Stimulated activated CD4-positive, alpha-beta T cell treated with anti-CD3 and anti-CD28 coated beads, Interleukin-4, amount 100 ng/mL, for 4 hours (primary cell): ENCODE measurements around the gene SEC22A.
A peak's percentile ranks its signal among the peaks of the same experiment; 100 is the strongest.

Source experiments
- DNase-seq, 2 experiments: peaks; one replicate each; pipeline ENCODE4 v3.0.0-alpha.2; 2020

SEC22A gene

GRCh38 chr3:123270818-123271217 lies 69.1 kb downstream of the SEC22A start:
- no peak for DNase-seq

GRCh38 chr3:123271466-123272159 lies 69.9 kb downstream of the SEC22A start:
- no peak for DNase-seq

- DNase-seq, result no peak
Observed at GRCh38 chr3:123272547-123272946, 70.8 kb downstream of the SEC22A start.

- DNase-seq, result no peak
Observed at GRCh38 chr3:123275691-123276090, 73.9 kb downstream of the SEC22A start.

- no peak for DNase-seq
Observed at GRCh38 chr3:123276346-123277006, 74.7 kb downstream of the SEC22A start.

- no peak for DNase-seq
Observed at GRCh38 chr3:123277106-123277505, 75.4 kb downstream of the SEC22A start.

- no peak for DNase-seq
Observed at GRCh38 chr3:123278446-123278845, 76.7 kb downstream of the SEC22A start.

GRCh38 chr3:123279121-123279520 lies 77.4 kb downstream of the SEC22A start:
- no peak for DNase-seq

- no peak for DNase-seq
Observed at GRCh38 chr3:123281406-123281805, 79.7 kb downstream of the SEC22A start.

- no peak for DNase-seq
Observed at GRCh38 chr3:123281929-123282328, 80.2 kb downstream of the SEC22A start.

GRCh38 chr3:123282461-123282860 lies 80.7 kb downstream of the SEC22A start:
- DNase-seq, result no peak

GRCh38 chr3:123283074-123283473 lies 81.3 kb downstream of the SEC22A start:
- DNase-seq, result no peak

GRCh38 chr3:123283657-123284398 lies 82.1 kb downstream of the SEC22A start:
- DNase-seq, result no peak

- no peak for DNase-seq
Observed at GRCh38 chr3:123284399-123285010, 82.8 kb downstream of the SEC22A start.

GRCh38 chr3:123285066-123285465 lies 83.3 kb downstream of the SEC22A start:
- DNase-seq, result no peak

GRCh38 chr3:123285479-123285878 lies 83.7 kb downstream of the SEC22A start:
- DNase-seq, result no peak

GRCh38 chr3:123285931-123286307 lies 84.2 kb downstream of the SEC22A start:
- no peak for DNase-seq

- peak in 1 of 2 experiments; percentile 16 for DNase-seq
Observed at GRCh38 chr3:123286308-123287023, 84.7 kb downstream of the SEC22A start.

- no peak for DNase-seq
Observed at GRCh38 chr3:123287051-123287961, 85.6 kb downstream of the SEC22A start.

- no peak for DNase-seq
Observed at GRCh38 chr3:123287962-123288302, 86.2 kb downstream of the SEC22A start.

GRCh38 chr3:123289391-123290106 lies 87.8 kb downstream of the SEC22A start:
- no peak for DNase-seq
